SK-N-SH (cell line): Measurements from ENCODE around the gene CATSPERB. TPM values are rescaled to one million over a fixed set of nuclear protein-coding genes. Genes with fewer than 3 reads are reported as not detected.

Experiments
- CTCF ChIA-PET: fragments of 300-600, 350-600 bp; formaldehyde crosslinking; extraction: SDS; loops from one replicate; lab custom pipeline; 2021; lab: Yijun Ruan, JAX
- POLR2A ChIA-PET: fragments of 350-600 bp; sonication (Branson Sonifier 250); formaldehyde crosslinking; extraction: SDS; loops from one replicate; lab custom pipeline; 2020; ENCODE audit warnings: antibody characterized with exemption, inconsistent platforms; lab: Yijun Ruan, JAX
- DNase-seq: peaks from one replicate; pipeline ENCODE4 v3.0.0; 2012
- H2AFZ ChIP-seq: fragments of 200-600 bp; sonication (generic); 2 replicates; pipeline ENCODE4 v1.8.1; 2016; ENCODE audit warnings: antibody characterized with exemption, mild to moderate bottlenecking, low read depth
- H3F3A ChIP-seq: fragments of 200-600 bp; sonication (generic); replicated peaks from 2 replicates; pipeline ENCODE3; 2016; ENCODE audit warnings: antibody characterized with exemption, mild to moderate bottlenecking; ENCODE audit not compliant: insufficient read depth
- H3K27ac ChIP-seq, 2 experiments: fragments of 200-500 bp in 1 of 2; fragments of 200-600 bp in 1 of 2; sonication (Bioruptor generic) in 1 of 2; sonication (generic), shearing (Covaris generic) in 1 of 2; 2 replicates each; pipeline versions ENCODE4 v1.5.1 to v1.6.1; 2014 to 2016; ENCODE audit warnings: low read depth in 2 of 2, inconsistent platforms in 1 of 2, low read length in 1 of 2, mild to moderate bottlenecking in 1 of 2, mixed read lengths in 1 of 2
- H3K27me3 ChIP-seq: fragments of 200-600 bp; sonication (generic), shearing (Covaris generic); 2 replicates; pipeline ENCODE4 v1.6.1; 2016; ENCODE audit warnings: mixed run types; ENCODE audit not compliant: insufficient read depth
- H3K36me3 ChIP-seq, 2 experiments: fragments of 200-500 bp in 1 of 2; fragments of 200-600 bp in 1 of 2; sonication (Bioruptor generic) in 1 of 2; sonication (generic) in 1 of 2; replicated peaks in 1 of 2; 2 replicates each; pipeline versions ENCODE3 to v1.5.1; 2014 to 2016; ENCODE audit warnings: low read length in 1 of 2, mild to moderate bottlenecking in 1 of 2; ENCODE audit not compliant: insufficient read depth in 2 of 2, control insufficient read depth in 1 of 2
- H3K4me1 ChIP-seq, 2 experiments: fragments of 200-500 bp in 1 of 2; fragments of 200-600 bp in 1 of 2; sonication (Bioruptor generic) in 1 of 2; sonication (generic), shearing (Covaris generic) in 1 of 2; 2 replicates each; pipeline versions ENCODE4 v1.5.1 to v1.6.1; 2014 to 2016; ENCODE audit warnings: low read depth in 1 of 2, low read length in 1 of 2, mixed run types in 1 of 2; ENCODE audit not compliant: insufficient read depth in 2 of 2, control insufficient read depth in 1 of 2
- H3K4me2 ChIP-seq: fragments of 200-600 bp; sonication (generic), shearing (Covaris generic); 2 replicates; pipeline ENCODE4 v1.6.1; 2017; ENCODE audit warnings: mixed run types
- H3K4me3 ChIP-seq, 2 experiments: fragments of 200-500 bp in 1 of 2; fragments of 200-600 bp in 1 of 2; sonication (Bioruptor generic) in 1 of 2; sonication (generic), shearing (Covaris generic) in 1 of 2; 2 replicates each; pipeline versions ENCODE4 v1.5.1 to v1.8.1; 2014 to 2016; ENCODE audit warnings: low read depth in 2 of 2, inconsistent platforms in 1 of 2, low read length in 1 of 2, mild to moderate bottlenecking in 1 of 2, mixed read lengths in 1 of 2, moderate library complexity in 1 of 2
- H3K79me2 ChIP-seq: fragments of 200-600 bp; sonication (generic); 2 replicates; pipeline ENCODE4 v1.8.1; 2017; ENCODE audit warnings: mild to moderate bottlenecking; ENCODE audit not compliant: insufficient read depth
- H3K9ac ChIP-seq: fragments of 200-600 bp; sonication (generic); 2 replicates; pipeline ENCODE4 v1.6.1; 2017; ENCODE audit warnings: mixed run types
- H3K9me2 ChIP-seq: fragments of 200-600 bp; sonication (generic); 2 replicates; pipeline ENCODE4 v1.6.1; 2017; ENCODE audit warnings: mixed run types
- H3K9me3 ChIP-seq: fragments of 200-600 bp; sonication (generic); 2 replicates; pipeline ENCODE4 v1.6.1; 2017; ENCODE audit warnings: mixed run types, mild to moderate bottlenecking, moderate library complexity
- H4K20me1 ChIP-seq: fragments of 200-600 bp; sonication (generic); 2 replicates; pipeline ENCODE4 v1.6.1; 2017; ENCODE audit warnings: mild to moderate bottlenecking, mixed run types; ENCODE audit not compliant: insufficient read depth
- CTCF ChIP-seq: fragments of 200-600 bp; sonication (generic); IDR thresholded peaks from 2 replicates; pipeline ENCODE4 v1.6.1; 2017; ENCODE audit warnings: antibody characterized with exemption, mild to moderate bottlenecking, moderate library complexity
- EP300 ChIP-seq, 2 experiments: IDR thresholded peaks; 2 replicates each; pipeline versions ENCODE4 v1.4.0 to v1.6.1; 2012; ENCODE audit warnings: borderline replicate concordance in 1 of 2, low read depth in 1 of 2, low read length in 1 of 2
- EZH2phosphoT487 ChIP-seq: fragments of 200-600 bp; sonication (generic); IDR thresholded peaks from 2 replicates; pipeline ENCODE4 v1.6.1; 2017; ENCODE audit warnings: low read depth, mixed run types, mild to moderate bottlenecking, antibody characterized with exemption, moderate library complexity, borderline replicate concordance
- FOSL2 ChIP-seq: IDR thresholded peaks from 2 replicates; pipeline ENCODE4 v1.4.0; 2012; ENCODE audit warnings: low read depth, mild to moderate bottlenecking, moderate library complexity, borderline replicate concordance
- FOXM1 ChIP-seq: IDR thresholded peaks from 2 replicates; pipeline ENCODE4 v1.4.0; 2012; ENCODE audit warnings: low read depth, mild to moderate bottlenecking
- GABPA ChIP-seq: IDR thresholded peaks from 2 replicates; pipeline ENCODE4 v1.4.0; 2012; ENCODE audit warnings: low read depth, mild to moderate bottlenecking
- JUND ChIP-seq: IDR thresholded peaks from 2 replicates; pipeline ENCODE4 v1.4.0; 2012
- MEF2A ChIP-seq: IDR thresholded peaks from 2 replicates; pipeline ENCODE4 v1.4.0; 2012; ENCODE audit warnings: low read depth, borderline replicate concordance
- NFIC ChIP-seq: IDR thresholded peaks from 2 replicates; pipeline ENCODE4 v1.4.0; 2012; ENCODE audit warnings: borderline replicate concordance
- RAD21 ChIP-seq: IDR thresholded peaks from 2 replicates; pipeline ENCODE4 v1.6.1; 2012; ENCODE audit warnings: mild to moderate bottlenecking, low read length
- REST ChIP-seq: IDR thresholded peaks from 2 replicates; pipeline ENCODE4 v1.6.1; 2012; ENCODE audit warnings: mild to moderate bottlenecking, low read depth, low read length, moderate library complexity
- RFX5 ChIP-seq: IDR thresholded peaks from 2 replicates; pipeline ENCODE4 v1.6.1; 2012; ENCODE audit warnings: mild to moderate bottlenecking, improper control_type of control experiment, low read length
- RXRA ChIP-seq: IDR thresholded peaks from 2 replicates; pipeline ENCODE4 v1.4.0; 2012; ENCODE audit warnings: low read depth, mild to moderate bottlenecking, borderline replicate concordance
- SIN3A ChIP-seq: IDR thresholded peaks from 2 replicates; pipeline ENCODE4 v1.6.1; 2012; ENCODE audit warnings: low read depth, mild to moderate bottlenecking, low read length, moderate library complexity, borderline replicate concordance
- SMC3 ChIP-seq: IDR thresholded peaks from 2 replicates; pipeline ENCODE4 v1.6.1; 2012; ENCODE audit warnings: low read depth, low read length, improper control_type of control experiment
- TAF1 ChIP-seq: IDR thresholded peaks from 2 replicates; pipeline ENCODE4 v1.6.1; 2012; ENCODE audit warnings: low read depth, mild to moderate bottlenecking, low read length, moderate library complexity, borderline replicate concordance
- TEAD4 ChIP-seq: IDR thresholded peaks from 2 replicates; pipeline ENCODE4 v1.4.0; 2012; ENCODE audit warnings: mild to moderate bottlenecking, borderline replicate concordance; ENCODE audit not compliant: insufficient read depth
- YY1 ChIP-seq: IDR thresholded peaks from 2 replicates; pipeline ENCODE4 v1.4.0; 2012; ENCODE audit warnings: low read depth, mild to moderate bottlenecking
- WGBS: methylation state at CpG from one replicate; pipeline ENCODE4 v1.1.6; 2017; ENCODE audit warnings: low lambda C conversion rate; 5-methylcytosine and 5-hydroxymethylcytosine counted together
- polyA plus RNA-seq, 3 experiments: library from polyadenylated mRNA; depleted of rRNA; stranded (reverse); fragments of >200 nt; gene quantifications; 2 replicates each; pipeline ENCODE4 v1.2.3, GENCODE V29; 2012
- TF ChIP-seq, protein P1 (sequence below): fragments of 150-350 bp; IDR thresholded peaks from 2 replicates; pipeline ENCODE4 v1.6.1; 2016; ENCODE audit warnings: mild to moderate bottlenecking, low read depth, low read length
- TF ChIP-seq, protein P2 (sequence below): IDR thresholded peaks from 2 replicates; pipeline ENCODE4 v1.4.0; 2012; ENCODE audit warnings: low read depth, borderline replicate concordance

Gene CATSPERB
- polyA plus RNA-seq, 1 of the 3 experiments (the other 2 are of a cell fraction): 0.08 TPM

- no peak for TF ChIP-seq RFX5
- TF ChIP-seq EP300 (IDR thresholded peaks at IDR 0.05; ENCODE audit: borderline replicate concordance in 1 of 2, low read depth in 1 of 2, low read length in 1 of 2): no peak
- TF ChIP-seq EZH2phosphoT487: no peak
- TF ChIP-seq GABPA: no peak
- TF ChIP-seq RAD21: no peak
- TF ChIP-seq, protein P1, sequence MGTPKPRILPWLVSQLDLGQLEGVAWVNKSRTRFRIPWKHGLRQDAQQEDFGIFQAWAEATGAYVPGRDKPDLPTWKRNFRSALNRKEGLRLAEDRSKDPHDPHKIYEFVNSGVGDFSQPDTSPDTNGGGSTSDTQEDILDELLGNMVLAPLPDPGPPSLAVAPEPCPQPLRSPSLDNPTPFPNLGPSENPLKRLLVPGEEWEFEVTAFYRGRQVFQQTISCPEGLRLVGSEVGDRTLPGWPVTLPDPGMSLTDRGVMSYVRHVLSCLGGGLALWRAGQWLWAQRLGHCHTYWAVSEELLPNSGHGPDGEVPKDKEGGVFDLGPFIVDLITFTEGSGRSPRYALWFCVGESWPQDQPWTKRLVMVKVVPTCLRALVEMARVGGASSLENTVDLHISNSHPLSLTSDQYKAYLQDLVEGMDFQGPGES: no peak
- TF ChIP-seq, protein P2, sequence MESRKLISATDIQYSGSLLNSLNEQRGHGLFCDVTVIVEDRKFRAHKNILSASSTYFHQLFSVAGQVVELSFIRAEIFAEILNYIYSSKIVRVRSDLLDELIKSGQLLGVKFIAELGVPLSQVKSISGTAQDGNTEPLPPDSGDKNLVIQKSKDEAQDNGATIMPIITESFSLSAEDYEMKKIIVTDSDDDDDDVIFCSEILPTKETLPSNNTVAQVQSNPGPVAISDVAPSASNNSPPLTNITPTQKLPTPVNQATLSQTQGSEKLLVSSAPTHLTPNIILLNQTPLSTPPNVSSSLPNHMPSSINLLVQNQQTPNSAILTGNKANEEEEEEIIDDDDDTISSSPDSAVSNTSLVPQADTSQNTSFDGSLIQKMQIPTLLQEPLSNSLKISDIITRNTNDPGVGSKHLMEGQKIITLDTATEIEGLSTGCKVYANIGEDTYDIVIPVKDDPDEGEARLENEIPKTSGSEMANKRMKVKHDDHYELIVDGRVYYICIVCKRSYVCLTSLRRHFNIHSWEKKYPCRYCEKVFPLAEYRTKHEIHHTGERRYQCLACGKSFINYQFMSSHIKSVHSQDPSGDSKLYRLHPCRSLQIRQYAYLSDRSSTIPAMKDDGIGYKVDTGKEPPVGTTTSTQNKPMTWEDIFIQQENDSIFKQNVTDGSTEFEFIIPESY: no peak
- no peak for TF ChIP-seq SIN3A
- TF ChIP-seq JUND: no peak
- no peak for TF ChIP-seq MEF2A
- TF ChIP-seq SMC3: no peak
- no peak for TF ChIP-seq TAF1
- no peak for TF ChIP-seq FOSL2
- TF ChIP-seq RXRA: no peak
- TF ChIP-seq YY1: no peak
- TF ChIP-seq FOXM1: no peak
- no peak for TF ChIP-seq CTCF
- no peak for TF ChIP-seq NFIC
- no peak for TF ChIP-seq TEAD4
- no peak for TF ChIP-seq REST
- H3K27me3 ChIP-seq: no peaks in the 10 kb centered on the region
- H3K9ac ChIP-seq: no peak overlapping the region
- H3K9me3 ChIP-seq: no peaks in the 10 kb centered on the region
- H3F3A ChIP-seq: no peaks in the 10 kb centered on the region
- ChIA-PET CTCF (no interaction called here), POLR2A (no interaction called here)
- no peaks in the 10 kb centered on the region for H3K36me3 ChIP-seq
- DNase-seq: no peak
- H3K9me2 ChIP-seq: no peaks in the 10 kb centered on the region
- H3K4me1 ChIP-seq: no peaks in the 10 kb centered on the region
- no peaks in the 10 kb centered on the region for H3K79me2 ChIP-seq
- no peak overlapping the region for H3K4me2 ChIP-seq
- no peak overlapping the region for H3K27ac ChIP-seq
- WGBS: 18% methylated on average over 2 of the region's 2 CpGs
- H4K20me1 ChIP-seq: no peaks in the 10 kb centered on the region
- H3K4me3 ChIP-seq: no peak overlapping the region
- no peak overlapping the region for H2AFZ ChIP-seq
These were observed 120.4 kb downstream of the CATSPERB start for GRCh38 chr14:91611528-91611927.
